Tibial artery (tissue), 4 donors: ENCODE measurements around the gene FUNDC2.

Experiments used
- DNase-seq, 2 donors: peaks; one replicate each; pipeline ENCODE4 v3.0.0-alpha.2; 2019
- H3K27ac ChIP-seq, 2 donors: fragments of 200-600 bp; sonication (generic) in 1 of 2; 1 replicate in 1 of 2; 2 replicates in 1 of 2; pipeline ENCODE4 v1.5.1; 2018 to 2019; ENCODE audit warnings: mild to moderate bottlenecking in 1 of 2
- H3K27me3 ChIP-seq, 2 donors: fragments of 200-600 bp; sonication (generic) in 1 of 2; one replicate each; pipeline versions ENCODE4 v1.5.1 to v1.6.0; 2016 to 2019
- H3K36me3 ChIP-seq, 3 donors: fragments of 200-600 bp; sonication (generic) in 2 of 3; one replicate each; pipeline ENCODE4 v1.5.1; 2016 to 2019; ENCODE audit warnings: mild to moderate bottlenecking in 2 of 3
- H3K4me1 ChIP-seq, 4 donors: fragments of 200-600 bp; sonication (generic) in 2 of 4; 1 replicate in 3 of 4; 2 replicates in 1 of 4; pipeline ENCODE4 v1.5.1; 2016 to 2019
- H3K4me3 ChIP-seq, 2 donors: fragments of 200-600 bp; sonication (generic) in 1 of 2; 1 replicate in 1 of 2; 2 replicates in 1 of 2; pipeline ENCODE4 v1.5.1; 2018 to 2019; ENCODE audit warnings: mild to moderate bottlenecking in 2 of 2
- H3K9me3 ChIP-seq, 3 donors: fragments of 200-600 bp; sonication (generic) in 1 of 3; one replicate each; pipeline ENCODE4 v1.5.1; 2016 to 2019
- intact Hi-C: fragments of 100-400 bp; cut with DNase I; formaldehyde crosslinking; loops from one replicate; pipeline ENCODE4 v1.15.0; 2023; ENCODE audit warnings: low total_unique reads
- TF ChIP-seq, protein P1 (sequence below), 2 experiments: fragments of 200-600 bp in 1 of 2; fragments of 450-650 bp in 1 of 2; IDR thresholded peaks; one replicate each; pipeline ENCODE4 v1.5.1; 2017 to 2019; ENCODE audit warnings: antibody characterized with exemption in 2 of 2, mild to moderate bottlenecking in 1 of 2, moderate library complexity in 1 of 2

The FUNDC2 gene

DNA sequence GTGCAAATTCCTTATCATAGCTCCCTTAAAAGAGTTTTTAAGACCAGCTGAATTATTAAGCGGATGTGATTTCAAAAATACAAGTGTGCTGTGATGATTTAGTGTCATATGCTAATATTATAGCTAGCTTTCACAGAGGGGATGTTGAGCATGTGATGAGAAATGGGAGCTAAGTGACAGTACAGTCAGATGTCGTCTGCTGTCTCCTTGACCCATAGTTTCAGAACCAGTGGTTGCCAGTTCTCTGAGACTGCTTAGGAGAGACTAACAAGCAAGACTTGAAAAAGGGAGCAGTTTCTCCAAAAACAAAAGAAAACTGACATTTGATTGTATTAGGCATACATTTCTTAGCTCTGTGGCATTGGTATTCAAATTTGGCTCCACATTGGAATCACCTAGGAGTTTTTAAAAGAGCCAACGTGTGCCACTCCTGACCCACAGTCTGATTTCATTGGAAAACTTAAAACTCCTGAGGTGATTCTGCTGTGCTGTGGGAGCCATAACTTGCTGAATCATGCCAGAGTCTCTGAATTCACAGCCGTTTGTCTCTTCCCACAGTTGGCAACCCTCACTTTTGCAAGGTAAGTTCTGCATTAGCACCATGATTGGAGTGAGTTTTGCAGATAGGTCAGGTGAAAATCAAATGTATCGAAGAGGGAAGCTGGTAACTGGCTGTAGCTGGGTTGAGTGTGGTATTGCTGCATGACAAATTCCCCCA is 20.3 kb downstream of the FUNDC2 start:
- Histone ChIP-seq H3K27ac (no peak overlapping the region), H3K36me3 (peaks cover 0 to 6% (median 0%) of the 10 kb centered on the region in 3 donors), H3K27me3 (no peaks in the 10 kb centered on the region), H3K9me3 (no peaks in the 10 kb centered on the region), H3K4me1 (no peaks in the 10 kb centered on the region), H3K4me3 (no peak overlapping the region)
- no peak for DNase-seq
- intact Hi-C loops = no loop called here
- TF ChIP-seq, protein P1, sequence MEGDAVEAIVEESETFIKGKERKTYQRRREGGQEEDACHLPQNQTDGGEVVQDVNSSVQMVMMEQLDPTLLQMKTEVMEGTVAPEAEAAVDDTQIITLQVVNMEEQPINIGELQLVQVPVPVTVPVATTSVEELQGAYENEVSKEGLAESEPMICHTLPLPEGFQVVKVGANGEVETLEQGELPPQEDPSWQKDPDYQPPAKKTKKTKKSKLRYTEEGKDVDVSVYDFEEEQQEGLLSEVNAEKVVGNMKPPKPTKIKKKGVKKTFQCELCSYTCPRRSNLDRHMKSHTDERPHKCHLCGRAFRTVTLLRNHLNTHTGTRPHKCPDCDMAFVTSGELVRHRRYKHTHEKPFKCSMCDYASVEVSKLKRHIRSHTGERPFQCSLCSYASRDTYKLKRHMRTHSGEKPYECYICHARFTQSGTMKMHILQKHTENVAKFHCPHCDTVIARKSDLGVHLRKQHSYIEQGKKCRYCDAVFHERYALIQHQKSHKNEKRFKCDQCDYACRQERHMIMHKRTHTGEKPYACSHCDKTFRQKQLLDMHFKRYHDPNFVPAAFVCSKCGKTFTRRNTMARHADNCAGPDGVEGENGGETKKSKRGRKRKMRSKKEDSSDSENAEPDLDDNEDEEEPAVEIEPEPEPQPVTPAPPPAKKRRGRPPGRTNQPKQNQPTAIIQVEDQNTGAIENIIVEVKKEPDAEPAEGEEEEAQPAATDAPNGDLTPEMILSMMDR (IDR thresholded peaks at IDR 0.05) = no peak

DNA sequence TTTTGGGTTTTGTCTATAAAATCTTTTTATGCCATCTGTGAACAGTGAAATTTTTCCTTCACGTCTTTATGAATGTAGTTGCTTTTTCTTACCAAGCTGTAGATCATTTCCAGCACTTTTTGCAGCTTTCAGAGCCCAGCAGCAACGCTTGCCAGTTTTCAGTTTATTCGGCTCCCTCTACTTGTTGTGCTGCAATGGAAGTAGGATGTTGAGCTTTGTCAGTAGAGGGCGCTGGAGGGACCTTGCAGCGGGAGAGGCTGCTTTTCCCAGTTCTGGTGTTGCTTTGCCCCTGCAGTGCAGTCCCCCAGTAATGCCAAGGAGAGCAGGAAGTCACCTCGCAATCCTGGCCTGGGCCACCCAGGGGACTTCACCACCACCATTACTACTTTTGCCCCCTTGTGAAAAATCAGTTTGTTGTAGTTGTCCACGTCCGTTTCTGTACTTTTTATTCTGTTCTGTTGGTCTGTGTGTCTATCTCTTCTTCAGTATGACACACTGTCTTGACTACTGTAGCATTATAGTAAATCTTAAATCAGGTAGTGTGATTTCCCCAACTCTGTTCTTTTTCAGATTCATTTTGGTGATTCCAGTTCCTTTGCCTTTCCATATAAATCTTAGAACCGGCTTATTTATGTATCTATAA is 22.5 kb downstream of the FUNDC2 start:
- Histone ChIP-seq H3K4me1 (no peaks in the 10 kb centered on the region), H3K27me3 (no peaks in the 10 kb centered on the region), H3K27ac (no peak overlapping the region), H3K4me3 (no peak overlapping the region), H3K36me3 (peaks cover 0 to 6% (median 0%) of the 10 kb centered on the region in 3 donors), H3K9me3 (no peaks in the 10 kb centered on the region)
- TF ChIP-seq, protein P1 (IDR thresholded peaks at IDR 0.05) = peak; percentile 20 to 49
- intact Hi-C loops = no loop called here
- no peak for DNase-seq

DNA sequence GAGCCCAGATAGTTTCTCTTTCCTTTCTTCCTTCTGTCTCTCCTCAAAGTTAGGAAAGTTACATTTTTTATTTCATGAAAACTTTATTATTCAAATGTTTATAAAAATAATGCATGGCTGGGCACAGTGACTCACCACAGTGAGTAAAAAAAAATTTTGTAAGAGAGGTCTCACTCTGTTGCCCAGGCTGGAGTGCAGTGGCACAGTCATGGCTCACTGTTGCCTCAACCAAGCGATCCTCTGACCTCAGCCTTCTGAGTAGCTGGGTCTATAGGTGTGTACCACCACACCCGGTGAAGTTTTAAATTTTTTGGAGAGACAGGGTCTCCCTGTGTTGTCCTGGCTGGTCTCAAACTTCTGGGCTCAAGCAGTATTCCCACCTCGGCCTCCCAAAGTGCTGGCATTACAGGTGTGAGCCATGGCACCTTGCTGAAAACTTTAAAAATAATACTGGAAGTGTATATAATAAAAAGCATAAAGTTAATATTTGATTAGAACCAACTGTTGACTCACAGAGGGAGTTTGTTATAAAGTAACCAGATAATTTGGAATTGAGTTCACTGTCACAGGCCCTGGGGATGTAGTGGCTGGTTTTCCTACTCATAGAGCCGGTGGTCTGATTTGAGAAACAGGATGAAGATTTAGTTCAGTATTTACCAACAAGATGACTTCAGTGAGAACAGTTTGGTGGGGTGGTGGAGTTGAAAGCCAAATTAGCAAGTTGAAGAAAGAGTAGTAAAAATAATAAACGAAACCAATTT is 26.3 kb downstream of the FUNDC2 start:
- no peak for DNase-seq
- no peaks in the 10 kb centered on the region for H3K36me3 ChIP-seq
- no peaks in the 10 kb centered on the region for H3K9me3 ChIP-seq
- H3K4me1 ChIP-seq = peaks cover 0 to 8% (median 0%) of the 10 kb centered on the region in 4 donors
- no peak overlapping the region for H3K4me3 ChIP-seq
- intact Hi-C loops = no loop called here
- H3K27ac ChIP-seq = no peak overlapping the region
- H3K27me3 ChIP-seq = no peaks in the 10 kb centered on the region
- TF ChIP-seq, protein P1 (IDR thresholded peaks at IDR 0.05) = no peak

DNA sequence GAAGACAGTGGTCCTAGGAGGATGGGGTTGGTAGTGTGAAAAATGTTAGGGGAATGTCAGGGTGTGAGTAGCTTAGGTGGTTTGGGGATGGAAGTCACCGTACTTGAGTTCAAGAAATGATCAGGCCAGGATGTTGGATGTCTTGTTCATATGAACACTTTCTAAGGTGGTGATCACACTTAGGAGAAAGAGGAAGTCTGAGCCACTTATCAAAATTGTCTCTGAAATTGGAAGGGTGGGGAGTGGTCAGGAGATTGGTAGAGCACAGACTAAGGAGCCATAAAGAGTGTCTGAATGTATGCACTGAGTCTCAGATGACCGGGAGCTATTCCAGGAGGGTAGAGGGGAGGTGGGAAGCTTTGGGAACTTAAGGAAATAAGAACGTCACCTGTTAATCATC is 27.0 kb downstream of the FUNDC2 start:
- TF ChIP-seq, protein P1 (IDR thresholded peaks at IDR 0.05) = no peak
- no peaks in the 10 kb centered on the region for H3K9me3 ChIP-seq
- no peaks in the 10 kb centered on the region for H3K27me3 ChIP-seq
- H3K27ac ChIP-seq = no peak overlapping the region
- peaks cover 0 to 8% (median 0%) of the 10 kb centered on the region in 4 donors for H3K4me1 ChIP-seq
- no peaks in the 10 kb centered on the region for H3K36me3 ChIP-seq
- no peak overlapping the region for H3K4me3 ChIP-seq
- intact Hi-C loops = no loop called here
- no peak for DNase-seq

DNA sequence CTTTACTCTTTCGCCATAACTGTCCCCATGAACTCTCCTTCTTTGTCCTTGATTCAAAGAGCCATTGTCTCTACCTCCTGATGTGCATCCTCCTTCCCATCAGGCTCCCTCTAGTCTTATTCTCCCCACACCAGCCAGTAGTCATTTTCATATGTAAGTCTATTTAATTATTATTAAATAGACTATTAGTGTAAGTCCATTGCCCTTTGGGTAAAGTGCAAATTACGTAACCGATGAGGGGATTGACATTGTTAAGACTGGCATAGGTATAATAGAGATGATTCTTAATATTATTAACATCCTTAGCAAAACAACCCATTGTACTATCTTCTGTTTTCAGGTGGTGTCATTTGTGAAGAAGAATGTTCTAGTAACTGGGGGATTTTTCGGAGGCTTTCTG is 27.6 kb downstream of the FUNDC2 start:
- Histone ChIP-seq H3K9me3 (no peaks in the 10 kb centered on the region), H3K4me1 (peaks cover 0 to 8% (median 0%) of the 10 kb centered on the region in 4 donors), H3K27ac (no peak overlapping the region), H3K27me3 (no peaks in the 10 kb centered on the region), H3K4me3 (no peak overlapping the region), H3K36me3 (no peaks in the 10 kb centered on the region)
- TF ChIP-seq, protein P1 (IDR thresholded peaks at IDR 0.05) = no peak
- DNase-seq = no peak
- intact Hi-C loops = no loop called here
